ENCODE data around the gene TRIM60.

DNA sequence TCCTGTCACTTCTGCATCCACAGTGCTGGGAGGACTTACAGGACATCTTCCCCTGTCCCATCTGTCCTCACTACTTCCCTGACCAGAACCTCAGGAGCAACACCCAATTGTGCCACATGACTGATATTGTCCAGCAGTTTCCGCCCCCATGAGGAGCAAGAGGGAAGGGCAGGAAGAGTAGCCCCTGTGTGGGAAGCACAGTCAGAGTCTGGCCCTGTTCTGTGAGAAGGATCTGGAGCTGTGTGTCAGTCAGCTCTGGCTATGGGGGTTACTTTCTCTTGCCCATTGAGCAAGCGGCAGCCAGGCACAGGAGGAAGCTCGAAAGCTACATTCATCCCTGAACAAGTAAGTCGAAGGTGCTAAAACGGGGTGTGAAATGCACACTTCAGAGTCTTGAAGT is 14.8 kb upstream of the TRIM60 start:
- TF ChIP-seq, protein P1, sequence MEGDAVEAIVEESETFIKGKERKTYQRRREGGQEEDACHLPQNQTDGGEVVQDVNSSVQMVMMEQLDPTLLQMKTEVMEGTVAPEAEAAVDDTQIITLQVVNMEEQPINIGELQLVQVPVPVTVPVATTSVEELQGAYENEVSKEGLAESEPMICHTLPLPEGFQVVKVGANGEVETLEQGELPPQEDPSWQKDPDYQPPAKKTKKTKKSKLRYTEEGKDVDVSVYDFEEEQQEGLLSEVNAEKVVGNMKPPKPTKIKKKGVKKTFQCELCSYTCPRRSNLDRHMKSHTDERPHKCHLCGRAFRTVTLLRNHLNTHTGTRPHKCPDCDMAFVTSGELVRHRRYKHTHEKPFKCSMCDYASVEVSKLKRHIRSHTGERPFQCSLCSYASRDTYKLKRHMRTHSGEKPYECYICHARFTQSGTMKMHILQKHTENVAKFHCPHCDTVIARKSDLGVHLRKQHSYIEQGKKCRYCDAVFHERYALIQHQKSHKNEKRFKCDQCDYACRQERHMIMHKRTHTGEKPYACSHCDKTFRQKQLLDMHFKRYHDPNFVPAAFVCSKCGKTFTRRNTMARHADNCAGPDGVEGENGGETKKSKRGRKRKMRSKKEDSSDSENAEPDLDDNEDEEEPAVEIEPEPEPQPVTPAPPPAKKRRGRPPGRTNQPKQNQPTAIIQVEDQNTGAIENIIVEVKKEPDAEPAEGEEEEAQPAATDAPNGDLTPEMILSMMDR (IDR thresholded peaks at IDR 0.05): no peak
- no peak for TF ChIP-seq POLR2A (IDR thresholded peaks at IDR 0.05)

Data from Peyer's patch (tissue), 4 donors.